Measurements from ENCODE around the gene WRAP73.

WRAP73 gene

GRCh38 chr1:3611170-3612019, 38.5 kb downstream of the WRAP73 start, which contains the start of gene MEGF6:
Gene MEGF6 (minus strand): TSS chr1:3611508. CDS start chr1:3611268, 240 bp downstream.
- Mint-ChIP-seq H3K36me3 (no peaks in the 10 kb centered on the region), H3K27me3 (peaks cover 5% of the 10 kb centered on the region), H3K27ac (no peak within 1 kb of the TSS), H3K4me3 (peak within 1 kb of the TSS; percentile 69), H3K9me3 (ENCODE audit: low read depth) (no peaks in the 10 kb centered on the region), H3K4me1 (ENCODE audit: low read depth) (peaks cover 4% of the 10 kb centered on the region)

- Mint-ChIP-seq H3K36me3 (no peaks in the 10 kb centered on the region), H3K4me3 (peak overlapping the region; percentile 65), H3K27ac (no peak overlapping the region), H3K4me1 (ENCODE audit: low read depth) (peaks cover 4% of the 10 kb centered on the region), H3K9me3 (ENCODE audit: low read depth) (no peaks in the 10 kb centered on the region), H3K27me3 (peaks cover 5% of the 10 kb centered on the region)
Observed at GRCh38 chr1:3610527-3611169, 39.3 kb downstream of the WRAP73 start.

- H3K4me1 Mint-ChIP-seq (ENCODE audit: low read depth), result peaks cover 4% of the 10 kb centered on the region
- H3K27ac Mint-ChIP-seq, result no peak overlapping the region
- H3K36me3 Mint-ChIP-seq, result no peaks in the 10 kb centered on the region
- H3K4me3 Mint-ChIP-seq, result peak overlapping the region; percentile 65
- H3K9me3 Mint-ChIP-seq (ENCODE audit: low read depth), result no peaks in the 10 kb centered on the region
- peaks cover 5% of the 10 kb centered on the region for H3K27me3 Mint-ChIP-seq
Observed at GRCh38 chr1:3609769-3610526, 40.0 kb downstream of the WRAP73 start.

GRCh38 chr1:3609016-3609768, 40.7 kb downstream of the WRAP73 start:
- no peaks in the 10 kb centered on the region for H3K9me3 Mint-ChIP-seq (ENCODE audit: low read depth)
- no peaks in the 10 kb centered on the region for H3K36me3 Mint-ChIP-seq
- H3K4me3 Mint-ChIP-seq, result peak overlapping the region; percentile 27
- H3K4me1 Mint-ChIP-seq (ENCODE audit: low read depth), result peaks cover 4% of the 10 kb centered on the region
- H3K27ac Mint-ChIP-seq, result no peak overlapping the region
- peaks cover 5% of the 10 kb centered on the region for H3K27me3 Mint-ChIP-seq

GRCh38 chr1:3608154-3608553, 41.7 kb downstream of the WRAP73 start:
- H3K27ac Mint-ChIP-seq, result no peak overlapping the region
- no peak overlapping the region for H3K4me3 Mint-ChIP-seq
- H3K36me3 Mint-ChIP-seq, result no peaks in the 10 kb centered on the region
- H3K9me3 Mint-ChIP-seq (ENCODE audit: low read depth), result no peaks in the 10 kb centered on the region
- peaks cover 5% of the 10 kb centered on the region for H3K27me3 Mint-ChIP-seq
- peaks cover 4% of the 10 kb centered on the region for H3K4me1 Mint-ChIP-seq (ENCODE audit: low read depth)

GRCh38 chr1:3607703-3608065, 42.2 kb downstream of the WRAP73 start:
- no peaks in the 10 kb centered on the region for H3K9me3 Mint-ChIP-seq (ENCODE audit: low read depth)
- no peaks in the 10 kb centered on the region for H3K36me3 Mint-ChIP-seq
- H3K27me3 Mint-ChIP-seq, result peaks cover 5% of the 10 kb centered on the region
- no peak overlapping the region for H3K27ac Mint-ChIP-seq
- peaks cover 4% of the 10 kb centered on the region for H3K4me1 Mint-ChIP-seq (ENCODE audit: low read depth)
- no peak overlapping the region for H3K4me3 Mint-ChIP-seq

GRCh38 chr1:3606779-3607702, 42.9 kb downstream of the WRAP73 start:
- Mint-ChIP-seq H3K36me3 (no peaks in the 10 kb centered on the region), H3K4me3 (no peak overlapping the region), H3K9me3 (ENCODE audit: low read depth) (no peaks in the 10 kb centered on the region), H3K27me3 (peaks cover 5% of the 10 kb centered on the region), H3K27ac (no peak overlapping the region), H3K4me1 (ENCODE audit: low read depth) (peaks cover 4% of the 10 kb centered on the region)

GRCh38 chr1:3604997-3605823, 44.7 kb downstream of the WRAP73 start:
- no peak overlapping the region for H3K27ac Mint-ChIP-seq
- no peak overlapping the region for H3K4me3 Mint-ChIP-seq
- H3K4me1 Mint-ChIP-seq (ENCODE audit: low read depth), result no peaks in the 10 kb centered on the region
- no peaks in the 10 kb centered on the region for H3K9me3 Mint-ChIP-seq (ENCODE audit: low read depth)
- H3K36me3 Mint-ChIP-seq, result no peaks in the 10 kb centered on the region
- H3K27me3 Mint-ChIP-seq, result peaks cover 3% of the 10 kb centered on the region

GRCh38 chr1:3604468-3604974, 45.4 kb downstream of the WRAP73 start:
- Mint-ChIP-seq H3K9me3 (ENCODE audit: low read depth) (no peaks in the 10 kb centered on the region), H3K36me3 (no peaks in the 10 kb centered on the region), H3K4me3 (no peak overlapping the region), H3K4me1 (ENCODE audit: low read depth) (no peaks in the 10 kb centered on the region), H3K27me3 (peaks cover 3% of the 10 kb centered on the region), H3K27ac (no peak overlapping the region)

- H3K27me3 Mint-ChIP-seq, result no peaks in the 10 kb centered on the region
- no peak overlapping the region for H3K27ac Mint-ChIP-seq
- H3K9me3 Mint-ChIP-seq (ENCODE audit: low read depth), result no peaks in the 10 kb centered on the region
- no peak overlapping the region for H3K4me3 Mint-ChIP-seq
- peaks cover 2% of the 10 kb centered on the region for H3K4me1 Mint-ChIP-seq (ENCODE audit: low read depth)
- no peaks in the 10 kb centered on the region for H3K36me3 Mint-ChIP-seq
Observed at GRCh38 chr1:3603571-3604467, 46.1 kb downstream of the WRAP73 start.

GRCh38 chr1:3603156-3603555, 46.7 kb downstream of the WRAP73 start:
- no peaks in the 10 kb centered on the region for H3K27me3 Mint-ChIP-seq
- no peak overlapping the region for H3K4me3 Mint-ChIP-seq
- H3K36me3 Mint-ChIP-seq, result no peaks in the 10 kb centered on the region
- H3K27ac Mint-ChIP-seq, result no peak overlapping the region
- peaks cover 5% of the 10 kb centered on the region for H3K4me1 Mint-ChIP-seq (ENCODE audit: low read depth)
- H3K9me3 Mint-ChIP-seq (ENCODE audit: low read depth), result no peaks in the 10 kb centered on the region

- no peaks in the 10 kb centered on the region for H3K27me3 Mint-ChIP-seq
- peaks cover 11% of the 10 kb centered on the region for H3K4me1 Mint-ChIP-seq (ENCODE audit: low read depth)
- H3K36me3 Mint-ChIP-seq, result no peaks in the 10 kb centered on the region
- H3K9me3 Mint-ChIP-seq (ENCODE audit: low read depth), result no peaks in the 10 kb centered on the region
- no peak overlapping the region for H3K4me3 Mint-ChIP-seq
- no peak overlapping the region for H3K27ac Mint-ChIP-seq
Observed at GRCh38 chr1:3602375-3602774, 47.5 kb downstream of the WRAP73 start.

Data from activated naive CD8-positive, alpha-beta T cell (primary cell).